H1 (cell line): ENCODE results near the gene PCNX3.

Experiments
- BRCA1 ChIP-seq: IDR thresholded peaks from 2 replicates; pipeline ENCODE4 v1.6.1; 2012; ENCODE audit warnings: low read depth, low read length, improper control_type of control experiment
- EP300 ChIP-seq, 2 experiments: IDR thresholded peaks; 1 replicate in 1 of 2; 2 replicates in 1 of 2; pipeline ENCODE4 v1.6.1; 2011 to 2012; ENCODE audit warnings: low read depth in 2 of 2, low read length in 2 of 2, mild to moderate bottlenecking in 2 of 2, borderline replicate concordance in 1 of 2, inconsistent platforms in 1 of 2, moderate library complexity in 1 of 2
- RAD21 ChIP-seq, 2 experiments: IDR thresholded peaks in 1 of 2; conservative IDR thresholded peaks in 1 of 2; 2 replicates each; pipeline ENCODE4 v1.6.1; 2011; ENCODE audit warnings: low read depth in 2 of 2, low read length in 2 of 2, improper control_type of control experiment in 1 of 2, inconsistent platforms in 1 of 2, mild to moderate bottlenecking in 1 of 2, moderate library complexity in 1 of 2
- TF ChIP-seq, protein P1 (sequence below), 3 experiments: IDR thresholded peaks; 1 replicate in 2 of 3; 2 replicates in 1 of 3; pipeline versions ENCODE4 v1.5.1 to v1.6.1; 2011; ENCODE audit warnings: low read length in 3 of 3, mild to moderate bottlenecking in 3 of 3, inconsistent platforms in 2 of 3, low read depth in 1 of 3, moderate library complexity in 1 of 3; ENCODE audit not compliant: insufficient read depth in 1 of 3; ENCODE audit errors: control extremely low read depth in 1 of 3

DNA sequence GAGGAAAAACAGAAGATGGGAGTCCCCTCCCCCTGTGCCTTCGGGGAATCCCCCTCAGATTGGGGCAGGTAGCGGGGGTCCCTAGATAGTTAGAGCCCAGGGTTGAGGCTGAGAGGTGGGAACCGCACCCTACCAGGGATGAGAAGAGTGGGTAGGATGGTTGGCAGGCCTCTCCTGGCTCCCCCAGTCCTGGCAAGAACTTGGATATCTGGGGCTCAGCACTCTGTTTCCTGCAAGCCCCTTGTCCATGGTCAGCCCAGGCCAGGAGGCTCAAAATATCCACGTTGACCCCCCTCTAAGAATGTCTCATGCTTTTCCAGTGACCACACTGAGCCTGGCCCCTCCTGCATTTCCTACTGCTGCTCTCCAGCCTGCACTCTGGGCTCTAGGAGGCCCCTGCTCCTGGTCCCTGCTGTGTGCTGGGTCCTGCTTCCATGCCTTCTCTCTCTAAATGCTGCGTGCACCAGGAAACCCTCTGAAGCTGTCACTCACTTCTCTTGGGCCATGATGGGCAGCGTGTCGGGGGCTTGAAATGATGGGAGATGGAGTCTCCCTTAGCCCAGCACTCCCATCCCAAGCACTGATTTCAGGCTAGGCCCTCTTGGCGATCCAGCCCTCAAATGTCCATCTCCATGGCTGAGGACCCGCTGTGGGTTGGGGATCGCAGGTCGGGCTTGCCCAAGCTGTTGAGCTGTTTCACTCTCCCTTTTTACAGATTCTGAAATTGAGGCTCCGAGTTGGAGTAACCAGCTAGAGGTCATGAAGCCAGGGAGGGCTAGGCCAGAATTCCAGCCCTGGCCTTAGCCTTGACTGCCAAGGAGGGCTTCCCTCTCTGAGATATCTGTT lies 3.6 kb upstream of the PCNX3 start:
- TF ChIP-seq BRCA1, result no peak
- TF ChIP-seq RAD21 (IDR thresholded peaks at IDR 0.05 in 1 of 2, conservative IDR thresholded peaks at IDR 0.05 in 1 of 2; ENCODE audit: low read depth in 2 of 2, low read length in 2 of 2), result no peak
- TF ChIP-seq, protein P1, sequence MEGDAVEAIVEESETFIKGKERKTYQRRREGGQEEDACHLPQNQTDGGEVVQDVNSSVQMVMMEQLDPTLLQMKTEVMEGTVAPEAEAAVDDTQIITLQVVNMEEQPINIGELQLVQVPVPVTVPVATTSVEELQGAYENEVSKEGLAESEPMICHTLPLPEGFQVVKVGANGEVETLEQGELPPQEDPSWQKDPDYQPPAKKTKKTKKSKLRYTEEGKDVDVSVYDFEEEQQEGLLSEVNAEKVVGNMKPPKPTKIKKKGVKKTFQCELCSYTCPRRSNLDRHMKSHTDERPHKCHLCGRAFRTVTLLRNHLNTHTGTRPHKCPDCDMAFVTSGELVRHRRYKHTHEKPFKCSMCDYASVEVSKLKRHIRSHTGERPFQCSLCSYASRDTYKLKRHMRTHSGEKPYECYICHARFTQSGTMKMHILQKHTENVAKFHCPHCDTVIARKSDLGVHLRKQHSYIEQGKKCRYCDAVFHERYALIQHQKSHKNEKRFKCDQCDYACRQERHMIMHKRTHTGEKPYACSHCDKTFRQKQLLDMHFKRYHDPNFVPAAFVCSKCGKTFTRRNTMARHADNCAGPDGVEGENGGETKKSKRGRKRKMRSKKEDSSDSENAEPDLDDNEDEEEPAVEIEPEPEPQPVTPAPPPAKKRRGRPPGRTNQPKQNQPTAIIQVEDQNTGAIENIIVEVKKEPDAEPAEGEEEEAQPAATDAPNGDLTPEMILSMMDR (IDR thresholded peaks at IDR 0.05; ENCODE audit: control extremely low read depth in 1 of 3, insufficient read depth in 1 of 3, low read depth in 1 of 3, low read length in 3 of 3), result no peak
- no peak for TF ChIP-seq EP300 (IDR thresholded peaks at IDR 0.05; ENCODE audit: borderline replicate concordance in 1 of 2, low read depth in 2 of 2, low read length in 2 of 2)
